Cardiac fibroblast (primary cell): Measurements from ENCODE around the gene ZDHHC3.

Experiments
- DNase-seq, 2 donors: peaks; one replicate each; pipeline versions ENCODE4 v3.0.0 to v3.0.0-alpha.2; 2010; ENCODE audit warnings: low read depth in 2 of 2
- H3K4me3 ChIP-seq, 2 donors: replicated peaks in 1 of 2; 1 replicate in 1 of 2; 2 replicates in 1 of 2; pipeline ENCODE4 v1.5.1; 2011; ENCODE audit warnings: low read depth in 2 of 2, low read length in 2 of 2, mild to moderate bottlenecking in 2 of 2, moderate library complexity in 1 of 2
- TF ChIP-seq, protein P1 (sequence below): IDR thresholded peaks from one replicate; pipeline ENCODE4 v1.5.1; 2011; ENCODE audit warnings: low read depth, mild to moderate bottlenecking, low read length, inconsistent platforms

ZDHHC3 gene

GRCh38 chr3:44960387-44961026 lies 15.5 kb downstream of the ZDHHC3 start:
- TF ChIP-seq, protein P1, sequence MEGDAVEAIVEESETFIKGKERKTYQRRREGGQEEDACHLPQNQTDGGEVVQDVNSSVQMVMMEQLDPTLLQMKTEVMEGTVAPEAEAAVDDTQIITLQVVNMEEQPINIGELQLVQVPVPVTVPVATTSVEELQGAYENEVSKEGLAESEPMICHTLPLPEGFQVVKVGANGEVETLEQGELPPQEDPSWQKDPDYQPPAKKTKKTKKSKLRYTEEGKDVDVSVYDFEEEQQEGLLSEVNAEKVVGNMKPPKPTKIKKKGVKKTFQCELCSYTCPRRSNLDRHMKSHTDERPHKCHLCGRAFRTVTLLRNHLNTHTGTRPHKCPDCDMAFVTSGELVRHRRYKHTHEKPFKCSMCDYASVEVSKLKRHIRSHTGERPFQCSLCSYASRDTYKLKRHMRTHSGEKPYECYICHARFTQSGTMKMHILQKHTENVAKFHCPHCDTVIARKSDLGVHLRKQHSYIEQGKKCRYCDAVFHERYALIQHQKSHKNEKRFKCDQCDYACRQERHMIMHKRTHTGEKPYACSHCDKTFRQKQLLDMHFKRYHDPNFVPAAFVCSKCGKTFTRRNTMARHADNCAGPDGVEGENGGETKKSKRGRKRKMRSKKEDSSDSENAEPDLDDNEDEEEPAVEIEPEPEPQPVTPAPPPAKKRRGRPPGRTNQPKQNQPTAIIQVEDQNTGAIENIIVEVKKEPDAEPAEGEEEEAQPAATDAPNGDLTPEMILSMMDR, result no peak
- H3K4me3 ChIP-seq, result no peak overlapping the region
- peak in 1 of 2 donors; percentile 71 for DNase-seq

- no peak for DNase-seq
- TF ChIP-seq, protein P1, result no peak
- H3K4me3 ChIP-seq, result no peak overlapping the region
Measured at GRCh38 chr3:44958386-44958785, 17.6 kb downstream of the ZDHHC3 start.

DNA sequence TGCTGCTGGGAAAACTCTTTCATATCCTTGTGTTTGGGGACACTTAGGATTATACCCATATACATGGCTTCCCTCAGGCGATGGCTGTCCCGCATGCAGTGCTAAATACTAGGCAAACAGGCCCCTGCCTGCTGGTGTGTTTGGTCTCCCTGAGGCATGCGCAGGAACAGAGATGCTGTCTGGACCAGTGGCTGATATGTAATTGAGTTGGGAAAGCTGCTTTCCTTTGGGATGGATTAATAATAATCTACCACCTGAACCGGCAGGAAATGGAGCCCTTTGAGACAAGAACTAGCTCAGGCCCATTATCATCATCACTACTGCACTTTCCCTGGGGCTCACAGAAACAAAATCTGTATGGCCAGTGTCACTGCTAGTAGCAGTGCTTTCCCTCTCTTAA lies 18.0 kb downstream of the ZDHHC3 start:
- TF ChIP-seq, protein P1, result no peak
- H3K4me3 ChIP-seq, result no peak overlapping the region
- no peak for DNase-seq

DNA sequence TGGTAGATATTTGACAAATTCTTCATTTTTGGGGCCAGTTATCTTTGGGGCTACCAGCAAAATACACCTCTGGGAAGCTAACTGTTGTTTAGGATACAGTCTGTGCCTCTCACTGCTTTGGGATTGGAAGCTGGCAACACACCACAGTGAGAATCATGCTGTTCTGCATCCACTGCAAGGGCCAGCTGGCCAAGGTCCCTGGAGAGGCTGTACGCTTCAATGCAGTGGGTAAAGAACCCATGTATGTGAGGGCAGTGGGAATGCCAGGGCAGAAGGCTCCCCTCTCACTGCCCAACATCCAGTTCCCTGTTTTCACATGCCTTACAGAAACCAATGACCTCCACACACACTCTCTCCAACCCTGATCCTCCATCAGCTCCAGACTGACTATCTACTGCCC lies 20.1 kb downstream of the ZDHHC3 start:
- TF ChIP-seq, protein P1, result no peak
- no peak for DNase-seq
- no peak overlapping the region for H3K4me3 ChIP-seq

DNA sequence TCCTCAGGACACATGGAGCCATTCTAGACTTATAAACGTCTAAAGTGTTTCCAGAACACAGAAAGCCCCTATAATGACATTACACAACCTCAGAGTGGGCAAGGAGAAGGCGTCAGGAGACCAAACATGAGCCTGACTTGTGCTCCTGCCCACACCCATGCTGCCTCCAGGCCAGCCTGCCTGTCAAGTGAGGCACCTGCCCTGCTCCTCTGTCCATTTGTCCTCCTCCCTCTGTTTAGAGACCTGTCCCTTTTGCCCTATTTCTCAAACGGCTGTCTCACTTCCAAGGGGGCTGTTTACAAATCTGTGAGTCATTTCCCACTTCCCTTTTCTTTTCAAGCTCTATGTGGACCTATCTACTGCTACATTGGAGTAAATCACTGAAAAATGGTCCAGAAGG lies 21.0 kb downstream of the ZDHHC3 start:
- peak; percentile 49 to 59 for DNase-seq
- H3K4me3 ChIP-seq, result no peak overlapping the region

DNA sequence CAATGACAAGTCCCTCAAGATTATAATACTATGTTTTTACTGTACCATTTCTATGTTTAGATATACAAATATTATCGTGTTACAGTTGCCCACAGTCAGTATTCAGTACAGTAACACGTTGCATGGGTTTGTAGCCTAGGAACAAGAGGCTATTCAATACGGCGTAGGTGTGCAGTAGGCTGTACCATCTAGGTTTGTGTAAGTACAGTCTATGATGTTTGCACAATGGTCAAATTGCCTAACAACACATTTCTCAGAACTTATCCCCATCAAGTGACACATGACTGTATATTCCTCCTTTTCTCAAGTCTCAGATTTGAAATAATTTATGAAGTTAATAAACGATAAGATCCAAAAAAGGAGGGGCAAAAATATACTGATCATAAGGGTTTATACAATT lies 21.7 kb downstream of the ZDHHC3 start:
- no peak for DNase-seq
- H3K4me3 ChIP-seq, result no peak overlapping the region
- TF ChIP-seq, protein P1, result no peak

More for the DNA sequence above, 21.0 kb downstream of the ZDHHC3 start:
- TF ChIP-seq, protein P1, result no peak

DNA sequence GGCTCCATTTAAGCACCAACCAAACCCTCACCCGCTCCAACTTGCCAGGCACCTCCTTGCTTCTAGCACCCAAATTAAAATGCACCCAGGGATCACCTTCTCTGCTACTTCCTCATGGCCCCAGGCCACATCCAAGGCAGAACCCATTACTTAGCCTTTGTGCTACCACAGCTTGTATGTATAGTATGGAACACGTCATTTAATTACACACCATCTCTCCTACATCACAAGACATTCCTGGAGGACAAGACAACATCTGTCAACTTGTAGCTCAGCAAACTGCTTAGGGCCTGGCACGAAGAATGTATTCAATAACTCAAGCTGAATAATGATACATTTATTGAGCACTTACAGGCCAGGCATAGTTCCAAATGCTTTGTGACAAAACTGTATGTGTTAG lies 23.3 kb downstream of the ZDHHC3 start:
- no peak overlapping the region for H3K4me3 ChIP-seq
- DNase-seq, result no peak
- TF ChIP-seq, protein P1, result no peak
